Neural progenitor cell (in vitro differentiated cells): Measurements from ENCODE around the gene ANKRD11.

Experiments
- CTCF ChIP-seq: fragments of 200-600 bp; sonication (generic); IDR thresholded peaks from 2 replicates; pipeline ENCODE4 v1.5.1; 2017; ENCODE audit warnings: antibody characterized with exemption, mild to moderate bottlenecking
- EZH2 ChIP-seq: fragments of 200-600 bp; sonication (generic); IDR thresholded peaks from 2 replicates; pipeline ENCODE4 v1.6.1; 2017; ENCODE audit warnings: antibody characterized with exemption, mild to moderate bottlenecking, moderate library complexity
- EZH2phosphoT487 ChIP-seq: fragments of 200-600 bp; sonication (generic); IDR thresholded peaks from 2 replicates; pipeline ENCODE4 v1.6.1; 2017; ENCODE audit warnings: antibody characterized with exemption

- no peak for TF ChIP-seq CTCF
- TF ChIP-seq EZH2: no peak
- TF ChIP-seq EZH2phosphoT487: no peak
Measured at GRCh38 chr16:89523680-89524344, 33.5 kb upstream of the ANKRD11 start.
